ENCODE results near the gene DPP6.
"Not testable (repeated sequence)": the region's sequence is repeated elsewhere in the genome, so short reads cannot be mapped to it uniquely, and the experiment has no call there.

GRCh38 chr7:154120825-154121224, 68.6 kb downstream of the DPP6 start:
- not testable (repeated sequence) for TF ChIP-seq CTCF, POLR2A (IDR thresholded peaks at IDR 0.05)
